Endothelial cell (in vitro differentiated cells): ENCODE results near the gene ATAD2B. TPM values are rescaled to one million over a fixed set of nuclear protein-coding genes. Genes with fewer than 3 reads are reported as not detected.

Experiments used
- DNase-seq: peaks from one replicate; pipeline ENCODE4 v3.0.0; 2021; ENCODE audit warnings: low spot score
- H3K27ac Mint-ChIP-seq: one replicate; pipeline ENCODE4 v1.8.0; 2021; ENCODE audit warnings: mixed read lengths, inconsistent platforms; ENCODE audit not compliant: unreplicated experiment
- H3K27me3 Mint-ChIP-seq: one replicate; pipeline ENCODE4 v1.8.0; 2021; ENCODE audit warnings: mild to moderate bottlenecking, moderate library complexity, mixed read lengths, inconsistent platforms; ENCODE audit not compliant: unreplicated experiment
- H3K36me3 Mint-ChIP-seq: one replicate; pipeline ENCODE4 v1.8.0; 2021; ENCODE audit warnings: mild to moderate bottlenecking, low read depth, mixed read lengths, inconsistent platforms; ENCODE audit not compliant: unreplicated experiment
- H3K4me1 Mint-ChIP-seq: one replicate; pipeline ENCODE4 v1.8.0; 2021; ENCODE audit warnings: mild to moderate bottlenecking, mixed read lengths, inconsistent platforms; ENCODE audit not compliant: unreplicated experiment
- H3K4me3 Mint-ChIP-seq: one replicate; pipeline ENCODE4 v1.8.0; 2021; ENCODE audit warnings: mild to moderate bottlenecking, mixed read lengths, inconsistent platforms; ENCODE audit not compliant: unreplicated experiment
- H3K9me3 Mint-ChIP-seq: one replicate; pipeline ENCODE4 v1.8.0; 2021; ENCODE audit warnings: mixed read lengths, inconsistent platforms; ENCODE audit not compliant: unreplicated experiment
- CTCF ChIP-seq: fragments of 200-600 bp; sonication (generic); IDR thresholded peaks from one replicate; pipeline ENCODE4 v1.5.0; 2021; ENCODE audit warnings: antibody characterized with exemption; ENCODE audit not compliant: unreplicated experiment
- total RNA-seq: library from RNA; stranded (reverse); fragmentation: NEBNext Ultra II Directional; extraction: Animal tissue kit (Norgen Biotek cat#: 25700); gene quantifications from one replicate; pipeline ENCODE4 v1.2.1, GENCODE V29; 2021; ENCODE audit not compliant: unreplicated experiment

ATAD2B gene
- total RNA-seq, 1 donor from 2014 or later = 23.6 TPM

- no peak overlapping the region for H3K4me3 Mint-ChIP-seq
- no peaks in the 10 kb centered on the region for H3K27me3 Mint-ChIP-seq
- no peaks in the 10 kb centered on the region for H3K9me3 Mint-ChIP-seq
- H3K27ac Mint-ChIP-seq = no peak overlapping the region
- H3K36me3 Mint-ChIP-seq = no peaks in the 10 kb centered on the region
- TF ChIP-seq CTCF = no peak
- no peaks in the 10 kb centered on the region for H3K4me1 Mint-ChIP-seq
- DNase-seq = no peak
These were observed 149.1 kb downstream of the ATAD2B start for GRCh38 chr2:23777826-23778225.

- Mint-ChIP-seq H3K4me3 (no peak overlapping the region), H3K9me3 (no peaks in the 10 kb centered on the region), H3K27me3 (peaks cover 1% of the 10 kb centered on the region), H3K27ac (no peak overlapping the region), H3K36me3 (peaks cover 15% of the 10 kb centered on the region), H3K4me1 (no peaks in the 10 kb centered on the region)
- no peak for DNase-seq
- no peak for TF ChIP-seq CTCF
These were observed 150.9 kb downstream of the ATAD2B start for GRCh38 chr2:23776021-23776420.

GRCh38 chr2:23772684-23773083, 154.2 kb downstream of the ATAD2B start:
- TF ChIP-seq CTCF = no peak
- no peaks in the 10 kb centered on the region for H3K9me3 Mint-ChIP-seq
- no peak overlapping the region for H3K27ac Mint-ChIP-seq
- H3K4me1 Mint-ChIP-seq = no peaks in the 10 kb centered on the region
- H3K36me3 Mint-ChIP-seq = peaks cover 20% of the 10 kb centered on the region
- DNase-seq = no peak
- peaks cover 1% of the 10 kb centered on the region for H3K27me3 Mint-ChIP-seq
- H3K4me3 Mint-ChIP-seq = no peak overlapping the region

- H3K9me3 Mint-ChIP-seq = no peaks in the 10 kb centered on the region
- H3K4me3 Mint-ChIP-seq = no peak overlapping the region
- H3K27ac Mint-ChIP-seq = no peak overlapping the region
- peaks cover 2% of the 10 kb centered on the region for H3K27me3 Mint-ChIP-seq
- DNase-seq = no peak
- peaks cover 20% of the 10 kb centered on the region for H3K36me3 Mint-ChIP-seq
- no peaks in the 10 kb centered on the region for H3K4me1 Mint-ChIP-seq
- TF ChIP-seq CTCF = no peak
These were observed 154.9 kb downstream of the ATAD2B start for GRCh38 chr2:23772056-23772455.

GRCh38 chr2:23769364-23769763, 157.6 kb downstream of the ATAD2B start:
- no peak overlapping the region for H3K4me3 Mint-ChIP-seq
- no peak overlapping the region for H3K27ac Mint-ChIP-seq
- H3K9me3 Mint-ChIP-seq = no peaks in the 10 kb centered on the region
- no peak for DNase-seq
- peaks cover 20% of the 10 kb centered on the region for H3K36me3 Mint-ChIP-seq
- H3K27me3 Mint-ChIP-seq = peaks cover 2% of the 10 kb centered on the region
- TF ChIP-seq CTCF = no peak
- no peaks in the 10 kb centered on the region for H3K4me1 Mint-ChIP-seq
